Lower leg skin (tissue), 4 donors: ENCODE results near the gene RYR2. TPM values are rescaled to one million over a fixed set of nuclear protein-coding genes. Genes with fewer than 3 reads are reported as not detected.

Experiments used
- DNase-seq, 2 donors: peaks; one replicate each; pipeline ENCODE4 v3.0.0-alpha.2; 2019; ENCODE audit warnings: low spot score in 2 of 2
- H3K4me3 ChIP-seq: fragments of 200-600 bp; sonication (generic); 2 replicates; pipeline ENCODE4 v1.5.1; 2017; ENCODE audit warnings: mild to moderate bottlenecking, low read depth; ENCODE audit not compliant: poor library complexity, severe bottlenecking
- CTCF ChIP-seq, 3 donors: fragments of 450-650 bp; IDR thresholded peaks; one replicate each; pipeline ENCODE4 v1.5.1; 2016; ENCODE audit warnings: antibody characterized with exemption in 3 of 3, mild to moderate bottlenecking in 3 of 3, moderate library complexity in 2 of 3
- POLR2A ChIP-seq, 2 donors: fragments of 450-650 bp; IDR thresholded peaks; one replicate each; pipeline ENCODE4 v1.6.1; 2016 to 2017; ENCODE audit warnings: antibody characterized with exemption in 2 of 2, mild to moderate bottlenecking in 1 of 2, moderate library complexity in 1 of 2
- WGBS, 2 donors: methylation state at CpG; one replicate each; pipeline ENCODE4 v1.1.5; 2018; 5-methylcytosine and 5-hydroxymethylcytosine counted together
- intact Hi-C: fragments of 100-400 bp; cut with DNase I; formaldehyde crosslinking; loops from one replicate; pipeline ENCODE4 v1.15.0; 2023; ENCODE audit warnings: low total_unique reads
- total RNA-seq, 4 donors: library from RNA; depleted of rRNA; stranded (reverse); fragments of >200 nt; gene quantifications; one replicate each; pipeline ENCODE4 v1.1.0, GENCODE V29; 2016

The RYR2 gene
- total RNA-seq, 4 donors from 2014 or later: 0.19 to 0.97 (median 0.66) TPM

DNA sequence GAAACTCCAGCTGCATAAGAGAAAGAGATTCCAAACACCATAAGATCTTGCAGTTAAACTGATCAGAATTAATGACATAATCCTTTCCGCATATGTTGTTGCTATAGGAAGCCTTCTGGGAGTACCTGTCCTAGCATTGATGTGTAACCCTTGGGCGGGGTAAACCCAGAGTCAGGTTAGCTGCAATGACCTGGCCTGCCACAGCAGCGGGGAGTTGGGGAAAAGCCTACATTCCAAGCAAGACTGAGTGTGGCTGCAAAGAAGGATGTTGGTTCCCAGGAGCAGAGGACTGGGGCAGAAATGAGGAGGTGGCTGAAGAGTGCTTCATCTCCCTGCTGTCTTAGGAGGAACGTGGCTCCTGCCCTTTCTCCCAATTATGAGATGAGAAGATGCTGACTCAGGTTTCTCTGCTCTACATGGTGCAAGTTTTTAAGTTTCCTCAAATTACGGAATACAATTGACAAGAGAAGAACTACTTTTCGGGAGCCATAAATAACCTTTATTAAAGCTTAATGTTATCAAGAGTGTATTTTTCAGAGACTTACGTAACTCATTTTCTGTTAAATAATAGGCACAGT lies 142.1 kb downstream of the RYR2 start:
- no peak overlapping the region for H3K4me3 ChIP-seq
- 78 to 79% methylated on average over 7 of the region's 7 CpGs for WGBS, 2 donors
- intact Hi-C loops: no loop called here
- no peak for TF ChIP-seq POLR2A (IDR thresholded peaks at IDR 0.05)
- no peak for TF ChIP-seq CTCF (IDR thresholded peaks at IDR 0.05)
- no peak for DNase-seq

DNA sequence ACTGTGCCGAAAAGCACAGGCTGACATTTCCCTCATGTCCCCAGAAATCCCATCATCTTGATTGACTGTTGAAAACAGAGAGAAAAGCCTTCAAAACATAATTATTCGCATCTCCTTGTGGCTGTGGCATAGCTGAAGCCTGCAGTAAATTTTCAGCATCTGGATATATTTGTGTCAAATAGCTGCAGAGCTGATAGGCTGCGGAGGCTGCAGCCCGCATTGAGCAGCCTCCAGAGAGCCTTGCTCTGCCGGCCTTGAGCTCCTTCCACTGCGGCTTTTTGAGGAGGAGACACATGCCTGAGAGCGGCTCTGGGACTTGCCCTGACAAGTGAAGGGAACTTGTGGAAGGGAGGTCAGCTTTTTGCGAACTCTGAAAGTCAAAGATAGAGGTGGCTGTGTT lies 144.7 kb downstream of the RYR2 start:
- WGBS, 2 donors: 35 to 41% methylated on average over 8 of the region's 8 CpGs
- intact Hi-C loops: no loop called here
- no peak for DNase-seq
- H3K4me3 ChIP-seq: no peak overlapping the region
- TF ChIP-seq CTCF (IDR thresholded peaks at IDR 0.05): no peak

DNA sequence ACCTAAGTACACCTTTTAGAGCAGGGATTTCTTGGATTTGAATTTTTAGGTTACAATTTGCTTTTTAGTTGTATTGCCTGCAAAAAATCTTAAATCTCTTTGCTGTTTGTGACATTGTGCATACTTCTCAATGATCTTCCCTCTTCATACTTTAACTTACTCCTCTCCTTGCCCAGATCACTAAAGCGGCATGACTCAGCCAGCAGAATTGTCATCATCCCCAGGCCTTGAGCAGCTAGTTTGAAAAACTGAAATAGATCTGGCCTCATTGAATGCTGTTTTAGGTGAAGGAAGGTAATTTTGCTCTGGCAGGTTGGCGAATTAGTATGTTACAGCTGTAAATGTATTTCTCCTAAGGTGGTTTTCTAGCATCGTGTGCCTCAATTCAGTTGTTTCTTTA lies 145.9 kb downstream of the RYR2 start:
- H3K4me3 ChIP-seq: no peak overlapping the region
- intact Hi-C loops: no loop called here
- no peak for DNase-seq
- WGBS, 2 donors: 91 to 95% methylated on average over 3 of the region's 3 CpGs
- TF ChIP-seq CTCF (IDR thresholded peaks at IDR 0.05) (no peak), POLR2A (IDR thresholded peaks at IDR 0.05) (no peak)

- DNase-seq: no peak
- intact Hi-C loops: no loop called here
- H3K4me3 ChIP-seq: no peak overlapping the region
- WGBS, 2 donors: 86 to 91% methylated on average over 9 of the region's 9 CpGs
- no peak for TF ChIP-seq CTCF (IDR thresholded peaks at IDR 0.05)
- no peak for TF ChIP-seq POLR2A (IDR thresholded peaks at IDR 0.05)
Measured at GRCh38 chr1:237191403-237191802, 149.4 kb downstream of the RYR2 start.

GRCh38 chr1:237197470-237198425 lies 155.8 kb downstream of the RYR2 start:
- TF ChIP-seq CTCF (IDR thresholded peaks at IDR 0.05) (no peak), POLR2A (IDR thresholded peaks at IDR 0.05) (no peak)
- intact Hi-C loops: no loop called here
- DNase-seq: no peak
- WGBS, 2 donors: 76 to 78% methylated on average over 7 of the region's 7 CpGs
- H3K4me3 ChIP-seq: no peak overlapping the region
